NCI-H1694 (cell line): ENCODE data around the gene SDCBP2.

Experiments used
- DNase-seq: peaks from one replicate; lab custom pipeline; 2025; lab: John Stamatoyannopoulos, UW

The SDCBP2 gene

GRCh38 chr20:1272368-1273100 is 56.4 kb downstream of the SDCBP2 start:
- no peak for DNase-seq

- no peak for DNase-seq
Measured at GRCh38 chr20:1269850-1270249, 59.1 kb downstream of the SDCBP2 start.

DNA sequence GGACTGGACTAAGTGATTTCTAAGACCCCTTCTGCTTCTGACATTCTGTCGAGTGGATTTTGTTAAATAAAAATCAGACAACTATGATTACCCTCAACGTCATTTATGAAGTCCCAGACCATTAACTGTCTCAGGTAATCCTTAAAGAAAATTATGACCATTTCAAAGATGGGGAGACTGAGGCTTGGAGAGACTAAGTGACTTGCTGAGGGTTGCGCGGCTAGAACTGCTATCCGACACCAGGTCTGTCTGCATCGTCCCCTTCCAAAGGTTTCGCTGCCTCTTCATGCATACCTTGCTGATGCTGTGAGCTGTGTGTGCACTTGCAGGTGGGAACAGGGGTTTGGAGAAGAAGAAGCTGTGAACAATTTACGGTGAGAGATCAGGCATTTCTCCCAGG is 59.7 kb downstream of the SDCBP2 start:
- no peak for DNase-seq

GRCh38 chr20:1267809-1268374 is 61.0 kb downstream of the SDCBP2 start:
- no peak for DNase-seq

GRCh38 chr20:1267161-1267560 is 61.8 kb downstream of the SDCBP2 start:
- no peak for DNase-seq

GRCh38 chr20:1266167-1266973 is 62.6 kb downstream of the SDCBP2 start, which contains the start of gene SNPH:
Gene SNPH (plus strand): TSS chr20:1266294. CDS start chr20:1296240, 29,946 bp downstream.
- no peak for DNase-seq

GRCh38 chr20:1265916-1266166 is 63.1 kb downstream of the SDCBP2 start:
- no peak for DNase-seq

DNA sequence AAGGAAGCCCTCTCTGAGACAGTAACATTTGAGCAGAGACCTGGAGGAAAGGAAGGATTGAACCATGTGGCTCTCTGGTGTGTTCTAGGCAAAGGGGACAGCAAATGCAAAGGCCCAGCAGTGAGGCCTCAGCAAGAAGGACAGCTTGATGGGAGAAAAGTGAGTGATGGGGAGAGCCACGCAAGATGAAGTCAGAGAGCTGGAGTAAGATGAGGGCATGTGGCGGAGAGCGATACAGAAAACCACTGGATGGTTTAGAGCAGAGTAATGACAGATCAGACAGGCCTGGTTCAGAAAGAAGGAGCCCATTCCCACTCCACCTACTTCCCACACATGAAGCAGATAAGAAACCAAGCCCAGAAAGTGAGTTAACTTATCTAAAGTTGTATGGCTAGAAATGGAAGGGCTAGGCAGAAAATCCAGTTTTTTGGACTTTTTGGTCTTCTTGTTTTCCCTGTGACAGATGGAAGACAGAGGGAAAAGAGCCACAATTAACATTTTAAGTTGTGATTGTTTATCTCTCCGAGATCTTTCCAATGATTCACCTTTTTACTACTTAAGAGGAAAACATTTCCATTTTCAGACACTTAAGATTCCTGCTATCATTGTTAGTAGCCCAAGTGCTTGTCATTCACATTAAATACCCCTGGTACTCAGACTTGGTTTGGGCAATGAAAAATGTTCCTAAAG is 63.6 kb downstream of the SDCBP2 start:
- no peak for DNase-seq

GRCh38 chr20:1264727-1265126 is 64.2 kb downstream of the SDCBP2 start:
- no peak for DNase-seq

- no peak for DNase-seq
Measured at GRCh38 chr20:1263853-1264252, 65.1 kb downstream of the SDCBP2 start.
